H1 (cell line): Measurements from ENCODE around the gene PTMA. TPM values are rescaled to one million over a fixed set of nuclear protein-coding genes. Genes with fewer than 3 reads are reported as not detected.

Source experiments
- CTCF ChIA-PET: fragments of 300-600 bp; sonication (Branson Sonifier 250); formaldehyde crosslinking; loops from one replicate; lab custom pipeline; 2021; ENCODE audit not compliant: partially characterized antibody; lab: Charles Lee
- POLR2A ChIA-PET: fragments of 300-600 bp; sonication (Branson Sonifier 250); formaldehyde crosslinking; loops from one replicate; lab custom pipeline; 2021; ENCODE audit warnings: inconsistent platforms; ENCODE audit not compliant: partially characterized antibody; lab: Charles Lee
- DNase-seq, 2 experiments: peaks; one replicate each; pipeline versions ENCODE4 v3.0.0 to v3.0.0-alpha.2; 2010 to 2022; ENCODE audit warnings: low spot score in 2 of 2, low read depth in 1 of 2, mixed read lengths in 1 of 2
- FAIRE-seq: peaks from 2 replicates; lab custom pipeline; 2011; peaks lifted over from hg19 to GRCh38; lab: Jason Lieb, UNC
- H2AFZ ChIP-seq: 2 replicates; pipeline ENCODE4 v1.8.1; 2012; ENCODE audit warnings: low read length, inconsistent platforms
- H2AK5ac ChIP-seq: 2 replicates; pipeline ENCODE4 v1.6.1; 2013; ENCODE audit warnings: low read depth, low read length
- H2BK120ac ChIP-seq: replicated peaks from 2 replicates; pipeline ENCODE3; 2013; ENCODE audit warnings: low read depth, low read length, inconsistent platforms
- H2BK12ac ChIP-seq: 2 replicates; pipeline ENCODE4 v1.6.1; 2013; ENCODE audit warnings: low read depth, low read length
- H2BK15ac ChIP-seq: 2 replicates; pipeline ENCODE4 v1.6.1; 2013; ENCODE audit warnings: low read length
- H2BK20ac ChIP-seq: 2 replicates; pipeline ENCODE4 v1.6.1; 2013; ENCODE audit warnings: low read length
- H2BK5ac ChIP-seq: 2 replicates; pipeline ENCODE4 v1.6.1; 2013; ENCODE audit warnings: low read depth, low read length
- H3K14ac ChIP-seq: 2 replicates; pipeline ENCODE4 v1.6.1; 2013; ENCODE audit warnings: inconsistent platforms; ENCODE audit not compliant: insufficient read length
- H3K18ac ChIP-seq: 2 replicates; pipeline ENCODE4 v1.6.1; 2013; ENCODE audit warnings: low read length; ENCODE audit errors: extremely low read depth
- H3K23ac ChIP-seq: 2 replicates; pipeline ENCODE4 v1.6.1; 2013; ENCODE audit warnings: inconsistent platforms; ENCODE audit not compliant: insufficient read length
- H3K23me2 ChIP-seq: 2 replicates; pipeline ENCODE4 v1.6.1; 2013; ENCODE audit warnings: low read depth, low read length
- H3K27ac ChIP-seq: 2 replicates; pipeline ENCODE4 v1.6.1; 2011; ENCODE audit warnings: low read depth, low read length, inconsistent platforms
- H3K27me3 ChIP-seq, 4 experiments: replicated peaks in 1 of 4; 1 replicate in 1 of 4; 2 replicates in 3 of 4; pipeline versions ENCODE4 v1.6.1 to v1.8.1; 2011 to 2013; ENCODE audit warnings: low read length in 3 of 4, mild to moderate bottlenecking in 3 of 4, inconsistent platforms in 2 of 4, mixed read lengths in 2 of 4, moderate library complexity in 1 of 4; ENCODE audit not compliant: control insufficient read depth in 3 of 4, insufficient read depth in 3 of 4; ENCODE audit errors: extremely low read depth in 1 of 4
- H3K36me3 ChIP-seq, 4 experiments: 2 replicates each; pipeline versions ENCODE4 v1.6.1 to v1.8.1; 2011 to 2013; ENCODE audit warnings: mild to moderate bottlenecking in 4 of 4, low read length in 3 of 4, moderate library complexity in 2 of 4, control low read depth in 1 of 4, inconsistent platforms in 1 of 4; ENCODE audit not compliant: insufficient read depth in 4 of 4, control insufficient read depth in 2 of 4
- H3K4ac ChIP-seq: replicated peaks from 2 replicates; pipeline ENCODE3; 2013; ENCODE audit warnings: low read length, low read depth, mixed read lengths, inconsistent platforms; ENCODE audit not compliant: insufficient read length
- H3K4me1 ChIP-seq, 4 experiments: replicated peaks in 1 of 4; 1 replicate in 1 of 4; 2 replicates in 3 of 4; pipeline versions ENCODE4 v1.6.1 to v1.8.1; 2011 to 2013; ENCODE audit warnings: low read length in 3 of 4, inconsistent platforms in 2 of 4, mixed read lengths in 1 of 4; ENCODE audit not compliant: insufficient read depth in 4 of 4, control insufficient read depth in 3 of 4
- H3K4me2 ChIP-seq, 2 experiments: 2 replicates each; pipeline versions ENCODE4 v1.6.1 to v1.8.1; 2011 to 2013; ENCODE audit warnings: low read depth in 2 of 2, low read length in 2 of 2, control low read depth in 1 of 2, inconsistent platforms in 1 of 2, mild to moderate bottlenecking in 1 of 2; ENCODE audit not compliant: insufficient read depth in 1 of 2
- H3K4me3 ChIP-seq, 4 experiments: fragments of 200-600, 300-600 bp in 1 of 4; sonication (generic), shearing (Covaris generic), sonication (Bioruptor Twin) in 1 of 4; 2 replicates each; pipeline versions ENCODE4 v1.5.1 to v1.8.1; 2011 to 2016; ENCODE audit warnings: low read length in 4 of 4, low read depth in 3 of 4, control low read depth in 2 of 4, inconsistent platforms in 2 of 4, mild to moderate bottlenecking in 2 of 4, mixed read lengths in 1 of 4, moderate library complexity in 1 of 4; ENCODE audit not compliant: insufficient read depth in 2 of 4; ENCODE audit errors: extremely low read depth in 1 of 4
- H3K56ac ChIP-seq: replicated peaks from 2 replicates; pipeline ENCODE3; 2013; ENCODE audit warnings: low read depth, mild to moderate bottlenecking, mixed read lengths, low read length, inconsistent platforms; ENCODE audit not compliant: insufficient read length
- H3K79me1 ChIP-seq: 2 replicates; pipeline ENCODE4 v1.6.1; 2013; ENCODE audit warnings: low read depth, low read length, control low read depth
- H3K79me2 ChIP-seq, 2 experiments: 2 replicates each; pipeline versions ENCODE4 v1.6.1 to v1.8.1; 2012 to 2013; ENCODE audit warnings: low read length in 2 of 2, mild to moderate bottlenecking in 2 of 2, inconsistent platforms in 1 of 2; ENCODE audit not compliant: insufficient read depth in 2 of 2, control insufficient read depth in 1 of 2
- H3K9ac ChIP-seq, 4 experiments: replicated peaks in 1 of 4; 1 replicate in 1 of 4; 2 replicates in 3 of 4; pipeline versions ENCODE4 v1.6.1 to v1.8.1; 2011 to 2013; ENCODE audit warnings: low read depth in 3 of 4, low read length in 3 of 4, control low read depth in 2 of 4, mild to moderate bottlenecking in 2 of 4, moderate library complexity in 2 of 4, inconsistent platforms in 1 of 4; ENCODE audit errors: extremely low read depth in 1 of 4
- H3K9me3 ChIP-seq, 2 experiments: 2 replicates each; pipeline versions ENCODE4 v1.6.1 to v1.8.1; 2012 to 2013; ENCODE audit warnings: mild to moderate bottlenecking in 2 of 2, moderate library complexity in 2 of 2, control low read depth in 1 of 2, inconsistent platforms in 1 of 2, low read depth in 1 of 2, low read length in 1 of 2, mixed read lengths in 1 of 2; ENCODE audit not compliant: insufficient read depth in 2 of 2
- H4K20me1 ChIP-seq, 2 experiments: replicated peaks in 1 of 2; 2 replicates each; pipeline versions ENCODE3 to v1.8.1; 2011 to 2013; ENCODE audit warnings: inconsistent platforms in 2 of 2, low read length in 2 of 2, mild to moderate bottlenecking in 1 of 2; ENCODE audit not compliant: insufficient read depth in 2 of 2, control insufficient read depth in 1 of 2
- H4K5ac ChIP-seq: 2 replicates; pipeline ENCODE4 v1.6.1; 2013; ENCODE audit warnings: low read length, low read depth, mixed read lengths, inconsistent platforms; ENCODE audit not compliant: insufficient read length
- H4K8ac ChIP-seq: 2 replicates; pipeline ENCODE4 v1.8.0; 2013; ENCODE audit warnings: mild to moderate bottlenecking, moderate library complexity, low read length, inconsistent platforms; ENCODE audit not compliant: insufficient read depth; ENCODE audit errors: extremely low read depth
- H4K91ac ChIP-seq: replicated peaks from 2 replicates; pipeline ENCODE3; 2013; ENCODE audit warnings: low read length, mixed read lengths, inconsistent platforms; ENCODE audit not compliant: insufficient read length
- EGR1 ChIP-seq: IDR thresholded peaks from 2 replicates; pipeline ENCODE4 v1.6.1; 2011; ENCODE audit warnings: low read depth, low read length, borderline replicate concordance
- JUND ChIP-seq: IDR thresholded peaks from 2 replicates; pipeline ENCODE4 v1.6.1; 2011; ENCODE audit warnings: mild to moderate bottlenecking, improper control_type of control experiment, low read length
- KDM1A ChIP-seq: fragments of 200-600, 300-600 bp; sonication (generic); IDR thresholded peaks from 2 replicates; pipeline ENCODE4 v1.7.1; 2016; ENCODE audit warnings: mild to moderate bottlenecking, low read length, borderline replicate concordance
- KDM4A ChIP-seq: IDR thresholded peaks from one replicate; pipeline ENCODE4 v1.7.1; 2012; ENCODE audit warnings: low read depth, mild to moderate bottlenecking, moderate library complexity, low read length, inconsistent platforms; ENCODE audit not compliant: severe bottlenecking
- NANOG ChIP-seq: IDR thresholded peaks from 2 replicates; pipeline ENCODE4 v1.6.1; 2011; ENCODE audit warnings: low read length, low read depth, mild to moderate bottlenecking, inconsistent platforms; ENCODE audit not compliant: insufficient read depth, poor library complexity, severe bottlenecking
- NRF1 ChIP-seq: IDR thresholded peaks from 2 replicates; pipeline ENCODE4 v1.6.1; 2011; ENCODE audit warnings: mild to moderate bottlenecking, low read depth, low read length, improper control_type of control experiment
- POLR2A ChIP-seq, 2 experiments: IDR thresholded peaks; 1 replicate in 1 of 2; 2 replicates in 1 of 2; pipeline ENCODE4 v1.6.1; 2011; ENCODE audit warnings: low read depth in 2 of 2, low read length in 2 of 2, mild to moderate bottlenecking in 2 of 2; ENCODE audit errors: control extremely low read depth in 1 of 2
- SIX5 ChIP-seq: IDR thresholded peaks from 2 replicates; pipeline ENCODE4 v1.6.1; 2011; ENCODE audit warnings: mild to moderate bottlenecking, low read depth, low read length
- SP1 ChIP-seq: IDR thresholded peaks from 2 replicates; pipeline ENCODE4 v1.6.1; 2011; ENCODE audit warnings: low read depth, low read length
- TBP ChIP-seq: IDR thresholded peaks from 2 replicates; pipeline ENCODE4 v1.6.1; 2011; ENCODE audit warnings: low read depth, low read length, improper control_type of control experiment
- YY1 ChIP-seq: IDR thresholded peaks from 2 replicates; pipeline ENCODE4 v1.6.1; 2011; ENCODE audit warnings: low read depth, mild to moderate bottlenecking, low read length
- WGBS, 2 experiments: shearing (Covaris generic) in 1 of 2; methylation state at CpG; one replicate each; pipeline versions ENCODE4 v1.1.6 to v1.1.7; 2013 to 2015; ENCODE audit warnings: low lambda C conversion rate in 2 of 2, mixed read lengths in 2 of 2, inconsistent platforms in 1 of 2, low coverage in 1 of 2, missing lambda C conversion rate in 1 of 2; ENCODE audit not compliant: insufficient replicate concordance in 2 of 2, insufficient coverage in 1 of 2, insufficient read length in 1 of 2; ENCODE audit errors: extremely low coverage in 1 of 2, missing lambda C conversion rate in 1 of 2; 5-methylcytosine and 5-hydroxymethylcytosine counted together
- polyA plus RNA-seq, 7 experiments: library from polyadenylated mRNA; depleted of rRNA in 3 of 7; stranded (reverse) in 5 of 7; unstranded in 2 of 7; fragments of >200 nt in 5 of 7; fragments of 200-250 nt in 2 of 7; gene quantifications; 1 replicate in 5 of 7; 2 replicates in 1 of 7; 4 replicates in 1 of 7; pipeline versions ENCODE4 v1.2.1 to v1.2.3, GENCODE V29; 2011 to 2013; ENCODE audit warnings: missing spikeins in 2 of 7, mixed read lengths in 2 of 7
- total RNA-seq: library from RNA; stranded (reverse); fragmentation: NEBNext Ultra II Directional; extraction: Animal tissue kit (Norgen Biotek cat#: 25700); gene quantifications from 2 replicates; pipeline ENCODE4 v1.2.1, GENCODE V29; 2021
- TF ChIP-seq, protein P1 (sequence below): IDR thresholded peaks from 2 replicates; pipeline ENCODE4 v1.6.1; 2012; ENCODE audit warnings: inconsistent platforms

Gene PTMA
- total and polyA plus RNA-seq, 2 of the 8 experiments (the other 6 are each of a cell fraction or from before 2014, with no cell fraction given): 683 to 2,680 TPM

DNA sequence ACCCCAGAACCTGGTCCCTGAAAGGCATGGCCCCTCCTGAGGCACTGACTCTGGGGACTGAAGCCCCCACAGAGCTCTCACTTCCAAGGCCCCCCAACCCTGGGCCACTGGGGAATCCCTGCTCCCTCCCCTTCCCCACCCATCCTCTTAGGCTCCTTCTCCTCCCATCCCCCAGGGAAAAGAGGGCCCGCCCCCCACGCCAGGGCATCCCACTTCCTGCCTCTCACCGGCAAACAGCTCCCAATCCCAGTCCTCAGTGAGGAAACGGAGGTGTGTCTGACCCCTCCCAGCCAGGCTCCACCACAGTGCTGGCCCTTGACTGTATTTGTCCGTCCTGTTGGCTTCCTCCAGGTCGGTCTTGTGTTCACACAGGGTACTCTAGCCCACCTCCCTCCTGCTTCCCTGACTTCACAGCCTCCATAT lies 35.0 kb upstream of the PTMA start:
- H3K14ac ChIP-seq: no peak overlapping the region
- H4K91ac ChIP-seq: peak overlapping the region; percentile 29
- no peak overlapping the region for H3K23ac ChIP-seq
- peak overlapping the region; percentile 80 for H3K27ac ChIP-seq
- H2BK12ac ChIP-seq: peak overlapping the region; percentile 84
- H4K5ac ChIP-seq: peak overlapping the region; percentile 78
- H2AFZ ChIP-seq: no peak overlapping the region
- ChIA-PET CTCF (interaction anchor here (0.5 to 31.4 kb wide), 31 partner anchors 8 to 354 kb away, joined by 3 to 555 read pairs (median 7); partner anchors contain the start of genes COPS7B and PTMA), POLR2A (interaction anchor here (0.6 to 27.8 kb wide), 21 partner anchors 9 to 210 kb away, joined by 3 to 1080 read pairs (median 5); partner anchors contain the start of genes NCL and PTMA)
- H4K20me1 ChIP-seq: no peaks in the 10 kb centered on the region
- peaks cover 0 to 34% (median 29%) of the 10 kb centered on the region in 4 experiments; a peak in 6 of 7 replicates for H3K4me1 ChIP-seq
- peak overlapping the region; percentile 77 for H3K56ac ChIP-seq
- H4K8ac ChIP-seq: peak overlapping the region; percentile 92; the same call in 1 of the 2 replicates
- H3K36me3 ChIP-seq: no peaks in the 10 kb centered on the region
- peak overlapping the region; percentile 97; the same call in 1 of the 2 replicates for H2BK5ac ChIP-seq
- WGBS, 2 experiments: 6% methylated on average over 5 of the region's 6 CpGs; no CpG with 5 or more reads in 1 of the 2 experiments
- peak overlapping the region in 3 of 4 experiments; percentile 60 to 67 (median 64); a peak in 6 of 7 replicates for H3K9ac ChIP-seq
- H2BK120ac ChIP-seq: peak overlapping the region; percentile 13
- peak overlapping the region; percentile 49; the same call in 1 of the 2 replicates for H2AK5ac ChIP-seq
- peak overlapping the region; percentile 93; the same call in 1 of the 2 replicates for H2BK20ac ChIP-seq
- no peak overlapping the region for H3K4ac ChIP-seq
- peak overlapping the region; percentile 57 to 75 for H3K4me2 ChIP-seq
- peaks cover 1% of the 10 kb centered on the region; the same call in 1 of the 2 replicates for H3K23me2 ChIP-seq
- no peaks in the 10 kb centered on the region for H3K79me2 ChIP-seq
- H3K79me1 ChIP-seq: no peaks in the 10 kb centered on the region
- FAIRE-seq (peak; percentile 52), DNase-seq (peak; percentile 90 to 95)
- no peak overlapping the region for H2BK15ac ChIP-seq
- H3K9me3 ChIP-seq: no peaks in the 10 kb centered on the region
- peak overlapping the region; percentile 32 to 61 (median 39); a peak in 6 of 8 replicates for H3K4me3 ChIP-seq
- H3K27me3 ChIP-seq: no peaks in the 10 kb centered on the region
- H3K18ac ChIP-seq: peak overlapping the region; percentile 93
- 0 out of 2 replicates have a peak, but pooled peaks have one; percentile 10 for TF ChIP-seq JUND
- TF ChIP-seq EGR1: peak; percentile 54
- TF ChIP-seq TBP: peak; percentile 65
- TF ChIP-seq YY1: 0 out of 2 replicates have a peak, but pooled peaks have one; percentile 47
- TF ChIP-seq KDM1A: peak; percentile 67; the same call in 1 of the 2 replicates
- TF ChIP-seq SP1: 0 out of 2 replicates have a peak, but pooled peaks have one; percentile 36
- TF ChIP-seq SIX5: no peak
- peak; percentile 11 for TF ChIP-seq KDM4A
- TF ChIP-seq NANOG: no peak
- TF ChIP-seq POLR2A (IDR thresholded peaks at IDR 0.05; ENCODE audit: control extremely low read depth in 1 of 2, low read depth in 2 of 2, low read length in 2 of 2): peak in 1 of 2 experiments; percentile 58; a peak in 1 of 3 replicates
- TF ChIP-seq, protein P1, sequence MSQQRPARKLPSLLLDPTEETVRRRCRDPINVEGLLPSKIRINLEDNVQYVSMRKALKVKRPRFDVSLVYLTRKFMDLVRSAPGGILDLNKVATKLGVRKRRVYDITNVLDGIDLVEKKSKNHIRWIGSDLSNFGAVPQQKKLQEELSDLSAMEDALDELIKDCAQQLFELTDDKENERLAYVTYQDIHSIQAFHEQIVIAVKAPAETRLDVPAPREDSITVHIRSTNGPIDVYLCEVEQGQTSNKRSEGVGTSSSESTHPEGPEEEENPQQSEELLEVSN: no peak
- no peak for TF ChIP-seq NRF1
